GM18505 (cell line): ENCODE results near the gene CHMP5.
A peak's percentile ranks its signal among the peaks of the same experiment; 100 is the strongest.

Experiments used
- ATAC-seq: cut with Tn5 transposase; IDR thresholded peaks from one replicate; pipeline ENCODE4 v1.9.1; 2021; ENCODE audit not compliant: unreplicated experiment
- POLR2A ChIP-seq: IDR thresholded peaks from 4 replicates; pipeline ENCODE4 v1.6.1; 2011; ENCODE audit warnings: borderline replicate concordance; ENCODE audit not compliant: insufficient read depth, insufficient read length; ENCODE audit errors: extremely low read depth

The CHMP5 gene

DNA sequence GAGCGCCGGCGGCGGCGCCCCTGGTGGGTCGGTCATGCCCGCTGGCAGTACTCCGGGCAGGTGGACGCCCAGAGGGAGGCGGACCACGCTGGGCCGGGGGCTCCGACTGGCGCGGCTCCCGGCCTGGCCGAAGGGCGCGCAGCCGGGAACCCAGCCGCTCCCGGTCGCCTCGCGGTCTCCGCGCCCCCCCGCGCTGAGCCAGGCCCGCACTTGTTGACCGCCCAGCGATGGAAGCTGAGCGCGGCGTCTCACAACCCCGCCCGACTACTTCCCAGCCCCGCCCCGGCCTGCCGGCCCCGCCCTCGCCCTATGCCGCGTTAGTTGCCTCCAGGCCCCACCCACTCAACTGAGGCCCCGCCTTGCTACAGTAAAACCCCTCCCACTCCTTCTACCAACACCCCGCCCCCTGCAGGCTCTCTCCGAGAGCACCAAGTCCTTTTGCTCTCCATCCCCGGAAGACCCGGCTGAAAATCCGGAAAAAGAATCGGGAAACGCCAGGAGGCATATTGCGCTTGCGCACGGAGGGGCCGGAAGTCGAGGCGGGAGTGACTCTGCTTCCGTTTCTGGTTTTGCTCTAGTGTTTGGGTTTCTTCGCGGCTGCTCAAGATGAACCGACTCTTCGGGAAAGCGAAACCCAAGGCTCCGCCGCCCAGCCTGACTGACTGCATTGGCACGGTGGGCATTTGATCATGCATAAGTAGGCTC is at the start of gene CHMP5, which contains the start of gene BAG1:
Gene CHMP5 (plus strand): TSS at position 577 of the 705 bp plus-strand sequence. CDS start 30 bp downstream, at position 607.
Gene BAG1 (minus strand): TSS at position 236 of the 705 bp plus-strand sequence.
- TF ChIP-seq POLR2A = peak; percentile 90
- ATAC-seq = peak; percentile 83

- no peak for ATAC-seq
- no peak for TF ChIP-seq POLR2A
Observed at GRCh38 chr9:33220681-33221567, 43.9 kb upstream of the CHMP5 start.

DNA sequence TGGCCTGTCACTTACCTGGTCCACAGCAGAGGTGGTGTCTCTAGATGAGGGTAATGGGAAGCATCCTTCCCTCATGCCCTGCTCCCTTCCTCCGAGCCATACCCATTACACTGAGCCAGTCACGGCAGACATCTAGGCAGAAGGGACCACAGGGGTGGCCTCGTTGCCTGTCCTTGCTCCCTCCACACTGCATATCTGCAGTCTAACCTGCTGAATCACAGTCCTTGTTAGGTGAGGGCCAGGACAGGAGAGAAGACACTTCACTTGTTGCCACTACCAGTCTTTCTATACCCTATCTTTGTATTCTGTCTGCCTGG is 43.3 kb upstream of the CHMP5 start:
- TF ChIP-seq POLR2A = no peak
- ATAC-seq = no peak

DNA sequence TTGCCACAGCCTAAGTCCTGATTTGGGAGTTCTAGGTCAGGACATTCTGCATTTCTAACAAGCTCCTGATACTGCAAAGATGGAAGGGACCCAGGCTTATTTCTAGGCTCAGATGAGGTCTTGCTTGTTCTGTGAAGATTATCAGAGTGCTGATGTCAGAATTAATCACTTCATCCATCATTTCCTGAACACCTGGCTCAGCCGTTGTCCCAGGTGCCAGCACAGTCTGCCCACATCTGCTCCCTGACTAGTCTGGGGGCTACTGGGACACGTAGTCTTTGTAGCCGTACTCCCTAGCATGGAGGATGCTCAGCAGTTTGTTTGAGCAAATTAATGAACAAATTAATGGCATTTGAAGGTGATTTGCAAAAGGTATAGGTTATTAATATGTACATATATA is 42.8 kb upstream of the CHMP5 start:
- TF ChIP-seq POLR2A = no peak
- ATAC-seq = no peak

GRCh38 chr9:33223696-33224095 is 41.2 kb upstream of the CHMP5 start:
- no peak for ATAC-seq
- no peak for TF ChIP-seq POLR2A

DNA sequence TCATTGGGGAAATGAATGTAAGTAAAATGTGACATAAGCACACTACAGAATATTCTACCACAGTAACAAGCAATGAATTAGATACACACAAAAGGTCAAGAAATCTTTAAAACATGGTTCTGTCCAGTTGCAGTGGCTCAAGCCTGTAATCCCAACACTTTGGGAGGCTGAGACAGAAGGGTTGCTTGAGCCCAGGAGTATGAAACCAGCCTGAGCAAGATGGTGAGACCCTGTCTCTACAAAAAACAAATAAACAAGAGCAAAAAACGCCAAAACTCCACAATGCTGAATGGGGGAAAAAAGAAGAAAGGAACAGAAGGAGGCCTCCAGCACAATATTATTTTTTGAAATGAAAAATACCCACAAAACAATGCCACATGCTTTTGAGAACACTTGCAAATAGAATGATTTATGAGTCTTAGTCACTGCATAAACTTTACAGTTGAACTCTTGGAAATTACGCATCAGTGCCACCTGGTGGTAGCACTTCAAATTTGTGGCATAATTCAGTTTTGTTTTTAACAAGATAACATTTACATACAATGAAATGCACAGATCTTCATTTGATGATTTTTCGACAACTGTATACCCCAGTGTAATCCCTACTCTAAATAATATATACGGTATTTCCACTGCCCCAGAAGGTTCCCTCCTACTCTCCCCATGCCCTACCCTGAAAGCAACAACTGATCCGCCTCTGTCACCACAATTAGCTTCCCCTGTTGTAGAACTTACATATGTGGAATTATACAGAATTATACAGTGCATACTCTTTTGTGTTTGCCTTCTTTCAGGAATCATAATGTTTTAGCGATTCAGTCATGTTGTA is 39.3 kb upstream of the CHMP5 start:
- no peak for TF ChIP-seq POLR2A
- ATAC-seq = no peak

- peak; percentile 60 for ATAC-seq
- no peak for TF ChIP-seq POLR2A
Observed at GRCh38 chr9:33227008-33227398, 37.8 kb upstream of the CHMP5 start.

DNA sequence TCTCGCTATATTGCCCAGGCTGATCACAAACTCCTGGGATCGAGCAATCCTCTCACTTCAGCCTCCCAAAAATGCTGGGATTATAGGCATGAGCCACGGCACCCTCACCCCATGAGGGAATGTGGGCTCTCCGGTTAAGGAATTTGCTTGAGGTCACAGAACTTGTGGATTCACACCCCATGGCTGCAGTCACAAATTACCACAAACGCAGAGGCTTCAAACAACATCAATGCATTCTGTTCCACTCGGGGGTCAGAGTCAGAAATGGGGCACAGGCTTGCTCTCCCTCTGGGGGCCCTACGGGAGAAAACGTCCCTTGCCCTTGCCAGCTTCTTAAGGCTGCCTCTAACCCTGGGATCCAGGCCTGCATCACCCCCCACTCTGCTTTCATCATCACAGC is 37.1 kb upstream of the CHMP5 start:
- TF ChIP-seq POLR2A = no peak
- no peak for ATAC-seq

- ATAC-seq = no peak
- TF ChIP-seq POLR2A = no peak
Observed at GRCh38 chr9:33228606-33229005, 36.2 kb upstream of the CHMP5 start.

DNA sequence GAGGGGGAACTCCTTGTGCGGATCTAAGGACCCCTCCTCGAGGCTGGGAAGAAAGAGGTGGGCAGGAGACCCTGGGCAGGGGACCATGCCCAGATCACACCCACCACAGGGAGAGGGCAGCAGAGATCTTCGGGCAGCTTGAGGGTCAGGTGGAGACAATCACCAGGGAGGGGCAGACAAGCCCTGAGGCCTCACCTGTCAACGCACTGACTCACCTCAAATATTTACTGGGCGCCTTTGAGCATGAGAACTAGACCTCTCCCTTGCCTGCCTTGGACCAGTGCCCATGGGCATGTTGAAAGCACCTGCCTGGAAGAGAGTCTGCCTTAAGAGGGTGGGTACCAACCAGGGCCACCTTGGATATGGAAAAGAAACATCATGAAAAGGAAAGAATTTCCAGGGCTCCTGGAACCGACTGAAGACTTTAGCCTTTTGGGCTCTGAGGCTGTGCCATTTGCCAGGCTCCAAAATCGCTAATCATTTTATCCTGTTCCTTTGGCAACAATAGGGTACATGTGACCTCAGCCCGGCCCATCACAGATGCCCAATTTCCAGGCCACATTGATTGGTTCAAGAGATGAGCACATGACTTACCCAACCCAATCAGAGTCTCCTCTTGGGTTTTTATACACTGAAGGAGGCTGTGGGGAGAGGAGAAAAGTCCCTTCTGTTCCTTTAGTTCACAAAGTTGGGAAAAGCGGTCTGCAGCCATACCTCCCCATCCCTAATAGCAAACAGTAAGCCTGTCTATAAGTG is 35.3 kb upstream of the CHMP5 start:
- ATAC-seq = no peak
- no peak for TF ChIP-seq POLR2A

- TF ChIP-seq POLR2A = no peak
- no peak for ATAC-seq
Observed at GRCh38 chr9:33230756-33231622, 33.9 kb upstream of the CHMP5 start.

GRCh38 chr9:33231623-33231942 is 33.3 kb upstream of the CHMP5 start:
- no peak for ATAC-seq
- no peak for TF ChIP-seq POLR2A

DNA sequence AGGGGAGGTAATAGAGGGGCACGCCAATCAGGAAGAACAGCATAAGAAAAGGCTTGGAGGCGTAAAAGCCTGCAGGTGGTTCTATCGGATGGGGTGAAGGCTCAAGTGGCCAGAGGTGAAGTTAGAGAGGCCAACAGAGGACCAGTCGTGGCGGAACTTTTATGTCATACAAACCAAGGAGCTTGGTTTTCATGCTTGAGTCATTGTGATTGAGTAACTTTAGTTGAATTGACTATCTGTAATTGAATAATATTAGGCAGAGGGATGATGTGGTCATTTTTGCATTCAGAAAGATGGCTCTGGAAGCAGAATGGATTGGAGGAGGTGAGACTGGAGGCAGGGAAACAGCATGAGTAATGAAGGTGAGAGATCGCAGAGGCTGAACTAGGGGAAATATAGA is 32.0 kb upstream of the CHMP5 start:
- ATAC-seq = no peak
- no peak for TF ChIP-seq POLR2A
